CD4-positive, alpha-beta T cell (primary cell): Measurements from ENCODE around the gene CAP2. TPM values are rescaled to one million over a fixed set of nuclear protein-coding genes. Genes with fewer than 3 reads are reported as not detected.

ENCODE experiments used
- ATAC-seq: fragments of 200-7000 bp; cut with Tn5 transposase; one replicate; pipeline ENCODE4 v1.10.0; 2022; ENCODE audit warnings: mild to moderate bottlenecking; ENCODE audit not compliant: poor library complexity
- CTCF ChIA-PET: fragments of 350-600 bp; sonication (Branson Sonifier 250); formaldehyde crosslinking; loops from one replicate; lab custom pipeline; 2021; ENCODE audit warnings: antibody characterized with exemption, inconsistent platforms; lab: Charles Lee
- POLR2A ChIA-PET: fragments of 350-600 bp; sonication (Branson Sonifier 250); formaldehyde crosslinking; loops from one replicate; lab custom pipeline; 2021; ENCODE audit warnings: antibody characterized with exemption, inconsistent platforms; lab: Charles Lee
- DNase-seq, 14 experiments: peaks; one replicate each; pipeline ENCODE4 v3.0.0-alpha.2; 2013 to 2020; ENCODE audit warnings: mixed read lengths in 2 of 14
- H3K27ac ChIP-seq, 2 donors: one replicate each; pipeline versions ENCODE4 v1.5.1 to v1.7.0; 2013; ENCODE audit warnings: low read length in 2 of 2, low read depth in 1 of 2, mild to moderate bottlenecking in 1 of 2
- H3K27me3 ChIP-seq, 2 experiments: 1 replicate in 1 of 2; 2 replicates in 1 of 2; pipeline versions ENCODE4 v1.6.1 to v1.7.0; 2013; ENCODE audit warnings: low read length in 2 of 2, control low read depth in 1 of 2, mild to moderate bottlenecking in 1 of 2, moderate library complexity in 1 of 2; ENCODE audit not compliant: insufficient read depth in 2 of 2, control insufficient read depth in 1 of 2
- H3K36me3 ChIP-seq: one replicate; pipeline ENCODE4 v1.6.1; 2013; ENCODE audit warnings: low read length, control low read depth; ENCODE audit not compliant: insufficient read depth
- H3K4me1 ChIP-seq: one replicate; pipeline ENCODE4 v1.6.1; 2013; ENCODE audit warnings: low read length, control low read depth; ENCODE audit not compliant: insufficient read depth
- H3K4me3 ChIP-seq: one replicate; pipeline ENCODE4 v1.5.1; 2013; ENCODE audit warnings: mild to moderate bottlenecking, low read length, moderate library complexity
- H3K9me3 ChIP-seq, 2 experiments: 1 replicate in 1 of 2; 2 replicates in 1 of 2; pipeline versions ENCODE4 v1.6.1 to v1.7.0; 2013; ENCODE audit warnings: low read length in 2 of 2, mild to moderate bottlenecking in 2 of 2, control low read depth in 1 of 2, moderate library complexity in 1 of 2; ENCODE audit not compliant: control insufficient read depth in 1 of 2, insufficient read depth in 1 of 2
- H3K27ac Mint-ChIP-seq: one replicate; pipeline ENCODE4 v1.8.0; 2020; ENCODE audit warnings: mixed read lengths
- H3K27me3 Mint-ChIP-seq: one replicate; pipeline ENCODE4 v1.8.0; 2021; ENCODE audit warnings: mixed read lengths
- H3K36me3 Mint-ChIP-seq: one replicate; pipeline ENCODE4 v1.8.0; 2021; ENCODE audit warnings: low read depth, mixed read lengths
- H3K4me1 Mint-ChIP-seq: one replicate; pipeline ENCODE4 v1.8.0; 2021; ENCODE audit warnings: low read depth, mixed read lengths
- H3K4me3 Mint-ChIP-seq: one replicate; pipeline ENCODE4 v1.8.0; 2020; ENCODE audit warnings: mild to moderate bottlenecking, mixed read lengths
- H3K9me3 Mint-ChIP-seq: one replicate; pipeline ENCODE4 v1.8.0; 2020; ENCODE audit warnings: mixed read lengths
- intact Hi-C, 2 experiments: fragments of 100-400 bp; cut with DNase I in 1 of 2; cut with micrococcal nuclease in 1 of 2; formaldehyde crosslinking; loops; one replicate each; pipeline versions ENCODE4 v1.15.1 to v1.9.0; 2023 to 2025; cut with DNase I, micrococcal nuclease
- total RNA-seq, 174 experiments: library from RNA in 2 of 174; stranded (reverse) in 2 of 174; gene quantifications; one replicate each; pipeline ENCODE4 v1.2.3 and lab custom pipeline; 2021 to 2026
- TF ChIP-seq, protein P1 (sequence below): fragments of 200-600 bp; IDR thresholded peaks from one replicate; pipeline ENCODE4 v1.8.0; 2022; ENCODE audit warnings: antibody characterized with exemption, mild to moderate bottlenecking

The CAP2 gene
- total RNA-seq, 2 experiments from 2014 or later = not detected

- no peaks in the 10 kb centered on the region for H3K4me1 Mint-ChIP-seq
- CTCF ChIA-PET = interaction anchor here (0.6 kb wide), 1 partner anchor 1230 kb away, joined by 4 read pairs; no protein-coding TSS in a partner anchor
- no peaks in the 10 kb centered on the region for H3K36me3 ChIP-seq
- TF ChIP-seq, protein P1, sequence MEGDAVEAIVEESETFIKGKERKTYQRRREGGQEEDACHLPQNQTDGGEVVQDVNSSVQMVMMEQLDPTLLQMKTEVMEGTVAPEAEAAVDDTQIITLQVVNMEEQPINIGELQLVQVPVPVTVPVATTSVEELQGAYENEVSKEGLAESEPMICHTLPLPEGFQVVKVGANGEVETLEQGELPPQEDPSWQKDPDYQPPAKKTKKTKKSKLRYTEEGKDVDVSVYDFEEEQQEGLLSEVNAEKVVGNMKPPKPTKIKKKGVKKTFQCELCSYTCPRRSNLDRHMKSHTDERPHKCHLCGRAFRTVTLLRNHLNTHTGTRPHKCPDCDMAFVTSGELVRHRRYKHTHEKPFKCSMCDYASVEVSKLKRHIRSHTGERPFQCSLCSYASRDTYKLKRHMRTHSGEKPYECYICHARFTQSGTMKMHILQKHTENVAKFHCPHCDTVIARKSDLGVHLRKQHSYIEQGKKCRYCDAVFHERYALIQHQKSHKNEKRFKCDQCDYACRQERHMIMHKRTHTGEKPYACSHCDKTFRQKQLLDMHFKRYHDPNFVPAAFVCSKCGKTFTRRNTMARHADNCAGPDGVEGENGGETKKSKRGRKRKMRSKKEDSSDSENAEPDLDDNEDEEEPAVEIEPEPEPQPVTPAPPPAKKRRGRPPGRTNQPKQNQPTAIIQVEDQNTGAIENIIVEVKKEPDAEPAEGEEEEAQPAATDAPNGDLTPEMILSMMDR = no peak
- H3K27me3 Mint-ChIP-seq = peaks cover 44% of the 10 kb centered on the region
- no peaks in the 10 kb centered on the region for H3K4me1 ChIP-seq
- H3K9me3 Mint-ChIP-seq = no peaks in the 10 kb centered on the region
- H3K9me3 ChIP-seq = peaks cover 0 to 8% of the 10 kb centered on the region in 2 experiments
- H3K36me3 Mint-ChIP-seq = no peaks in the 10 kb centered on the region
- POLR2A ChIA-PET = no interaction called here
- no peak overlapping the region for H3K4me3 ChIP-seq
- H3K4me3 Mint-ChIP-seq = no peak overlapping the region
- H3K27me3 ChIP-seq = no peaks in the 10 kb centered on the region
- ATAC-seq (no peak), DNase-seq (no peak)
- no peak overlapping the region for H3K27ac ChIP-seq
- no peak overlapping the region for H3K27ac Mint-ChIP-seq
- intact Hi-C loops = no loop called here
Measured at GRCh38 chr6:17452096-17452495, 58.7 kb downstream of the CAP2 start.

DNA sequence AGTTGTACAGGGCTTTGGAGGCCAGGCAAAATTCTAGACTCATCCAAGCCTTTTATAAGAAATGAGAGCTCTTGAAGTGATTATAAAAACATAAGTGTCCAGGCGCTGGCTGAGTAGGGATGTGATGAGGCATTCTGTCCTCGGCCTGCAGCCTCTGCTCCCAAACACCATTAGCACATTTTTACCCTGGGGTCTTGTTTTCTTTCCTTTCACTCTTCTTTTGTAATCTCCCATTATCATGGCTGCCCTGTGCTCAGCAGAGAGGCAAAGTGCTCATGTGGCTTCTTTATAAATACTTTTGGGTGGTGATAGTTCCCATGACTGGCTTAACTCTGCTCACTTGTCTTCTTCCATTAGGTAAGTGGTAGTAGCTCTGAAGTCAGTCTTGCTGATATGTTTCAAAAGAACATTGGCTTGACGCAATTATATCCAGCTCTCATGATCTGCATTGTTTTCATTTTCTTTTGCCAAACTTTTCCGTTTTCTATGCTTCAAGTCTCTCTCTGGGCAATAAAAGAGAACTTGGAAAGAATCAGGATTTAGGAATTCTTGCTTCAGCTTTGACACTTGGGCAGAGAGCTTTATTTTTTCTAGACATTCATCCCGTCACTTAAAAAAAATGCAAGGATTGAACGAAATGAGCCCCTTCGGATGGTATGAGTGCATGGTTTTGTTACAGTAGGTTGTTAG is 61.1 kb downstream of the CAP2 start:
- Histone ChIP-seq H3K4me1 (no peaks in the 10 kb centered on the region), H3K9me3 (peaks cover 0 to 4% of the 10 kb centered on the region in 2 experiments), H3K36me3 (no peaks in the 10 kb centered on the region), H3K4me3 (no peak overlapping the region), H3K27ac (no peak overlapping the region), H3K27me3 (no peaks in the 10 kb centered on the region)
- intact Hi-C loops = no loop called here
- no peak for ATAC-seq
- H3K27ac Mint-ChIP-seq = no peak overlapping the region
- no peaks in the 10 kb centered on the region for H3K36me3 Mint-ChIP-seq
- DNase-seq = no peak
- CTCF ChIA-PET = no interaction called here
- H3K9me3 Mint-ChIP-seq = no peaks in the 10 kb centered on the region
- TF ChIP-seq, protein P1 = no peak
- H3K27me3 Mint-ChIP-seq = peaks cover 60% of the 10 kb centered on the region
- POLR2A ChIA-PET = no interaction called here
- no peaks in the 10 kb centered on the region for H3K4me1 Mint-ChIP-seq
- H3K4me3 Mint-ChIP-seq = no peak overlapping the region

GRCh38 chr6:17455919-17456318 is 62.5 kb downstream of the CAP2 start:
- CTCF ChIA-PET = no interaction called here
- no peaks in the 10 kb centered on the region for H3K36me3 ChIP-seq
- no peaks in the 10 kb centered on the region for H3K9me3 ChIP-seq
- ATAC-seq (no peak), DNase-seq (no peak)
- intact Hi-C loops = no loop called here
- Mint-ChIP-seq H3K36me3 (no peaks in the 10 kb centered on the region), H3K4me1 (no peaks in the 10 kb centered on the region), H3K27me3 (peaks cover 60% of the 10 kb centered on the region), H3K27ac (no peak overlapping the region), H3K4me3 (no peak overlapping the region), H3K9me3 (no peaks in the 10 kb centered on the region)
- no peaks in the 10 kb centered on the region for H3K4me1 ChIP-seq
- no peak overlapping the region for H3K4me3 ChIP-seq
- TF ChIP-seq, protein P1 = no peak
- POLR2A ChIA-PET = no interaction called here
- H3K27me3 ChIP-seq = no peaks in the 10 kb centered on the region
- H3K27ac ChIP-seq = no peak overlapping the region
